HepG2 (cell line): Measurements from ENCODE around the gene SBNO1. TPM values are rescaled to one million over a fixed set of nuclear protein-coding genes. Genes with fewer than 3 reads are reported as not detected.
A peak's percentile ranks its signal among the peaks of the same experiment; 100 is the strongest.
"Not testable (repeated sequence)": the region's sequence is repeated elsewhere in the genome, so short reads cannot be mapped to it uniquely, and the experiment has no call there.

ENCODE experiments used
- ATAC-seq: fragments of 200-7000 bp; cut with Tn5 transposase; 3 replicates; pipeline ENCODE4 v1.9.1; 2020; ENCODE audit warnings: mild to moderate bottlenecking, moderate library complexity
- BruUV-seq: library from RNA; stranded (reverse); fragments of 400-500 nt; replicated peaks from 2 replicates; lab custom pipeline; 2021; lab: Mats Ljungman, UMichigan
- CTCF ChIA-PET: fragments of 300-600 bp; formaldehyde crosslinking; extraction: SDS; loops from one replicate; lab custom pipeline; 2021; ENCODE audit warnings: low total read pairs, inconsistent platforms, low intra/inter-chr PET ratio; lab: Yijun Ruan, JAX
- POLR2A ChIA-PET: fragments of 350-600 bp; sonication (Branson Sonifier 250); formaldehyde crosslinking; loops from one replicate; lab custom pipeline; 2020; ENCODE audit warnings: antibody characterized with exemption, inconsistent platforms; lab: Yijun Ruan, JAX
- DNase-seq: peaks from one replicate; pipeline ENCODE4 v3.0.0-alpha.2; 2015; ENCODE audit warnings: low spot score
- FAIRE-seq: peaks from 3 replicates; lab custom pipeline; 2011; peaks lifted over from hg19 to GRCh38; lab: Jason Lieb, UNC
- H2AFZ ChIP-seq: one replicate; pipeline ENCODE4 v1.6.1; 2011; ENCODE audit warnings: low read length, inconsistent platforms
- H3K27ac ChIP-seq: fragments of 300-600 bp; 3 replicates; pipeline ENCODE4 v1.8.0; 2011; ENCODE audit warnings: mixed run types, mild to moderate bottlenecking, mixed read lengths, low read length, inconsistent platforms; ENCODE audit not compliant: insufficient read depth; ENCODE audit errors: extremely low read length
- H3K27me3 ChIP-seq, 2 experiments: fragments of 200-600 bp in 1 of 2; 2 replicates in 1 of 2; 3 replicates in 1 of 2; pipeline versions ENCODE4 v1.6.0 to v1.8.0; 2011; ENCODE audit warnings: low read length in 2 of 2, mild to moderate bottlenecking in 2 of 2, moderate library complexity in 2 of 2, inconsistent platforms in 1 of 2; ENCODE audit not compliant: insufficient read depth in 2 of 2, control insufficient read depth in 1 of 2
- H3K36me3 ChIP-seq, 2 experiments: fragments of 200-600 bp in 1 of 2; replicated peaks in 1 of 2; 2 replicates in 1 of 2; 3 replicates in 1 of 2; pipeline versions ENCODE4 v1.5.1 to v1.8.0; 2011; ENCODE audit warnings: low read length in 2 of 2, inconsistent platforms in 1 of 2; ENCODE audit not compliant: insufficient read depth in 2 of 2, control insufficient read depth in 1 of 2
- H3K4me1 ChIP-seq: 2 replicates; pipeline ENCODE4 v1.5.1; 2012; ENCODE audit warnings: low read length, inconsistent platforms; ENCODE audit not compliant: insufficient read depth
- H3K4me2 ChIP-seq: 2 replicates; pipeline ENCODE4 v1.6.0; 2011; ENCODE audit warnings: low read depth, low read length, inconsistent platforms
- H3K4me3 ChIP-seq, 3 experiments: fragments of 200-600 bp in 1 of 3; sonication (generic), shearing (Covaris generic) in 1 of 3; replicated peaks in 1 of 3; 2 replicates each; pipeline ENCODE4 v1.5.1; 2011 to 2016; ENCODE audit warnings: low read length in 3 of 3, inconsistent platforms in 2 of 3, low read depth in 2 of 3, mild to moderate bottlenecking in 2 of 3, control low read depth in 1 of 3, mixed read lengths in 1 of 3; ENCODE audit not compliant: insufficient read depth in 1 of 3
- H3K79me2 ChIP-seq: one replicate; pipeline ENCODE4 v1.6.1; 2011; ENCODE audit warnings: low read length, inconsistent platforms; ENCODE audit not compliant: insufficient read depth
- H3K9ac ChIP-seq: 2 replicates; pipeline ENCODE4 v1.6.0; 2011; ENCODE audit warnings: mild to moderate bottlenecking, low read depth, low read length, inconsistent platforms; ENCODE audit not compliant: insufficient read depth
- H3K9me3 ChIP-seq: 2 replicates; pipeline ENCODE4 v1.5.1; 2012; ENCODE audit warnings: mild to moderate bottlenecking, low read length
- H4K20me1 ChIP-seq: 2 replicates; pipeline ENCODE4 v1.6.0; 2011; ENCODE audit warnings: inconsistent platforms, mild to moderate bottlenecking, low read length, moderate library complexity; ENCODE audit not compliant: insufficient read depth
- RBM22 ChIP-seq: fragments of 200-400 bp; formaldehyde crosslinking; optimal IDR thresholded peaks from 2 replicates; pipeline ENCODE3; 2017; ENCODE audit warnings: mild to moderate bottlenecking, low read length, moderate library complexity
- WGBS: methylation state at CpG from one replicate; pipeline ENCODE4 v1.1.6; 2017; ENCODE audit warnings: low lambda C conversion rate; 5-methylcytosine and 5-hydroxymethylcytosine counted together
- in situ Hi-C: cut with HindIII; loops from 2 replicates; pipeline ENCODE4 v1.10.0; 2017; ENCODE audit warnings: low pct_unique_long_range_greater_than_20kb; ENCODE audit not compliant: extremely low pct_ligation_motif_present
- intact Hi-C: fragments of 100-400 bp; cut with micrococcal nuclease; formaldehyde crosslinking; loops from one replicate; pipeline ENCODE4 v1.10.0; 2022; ENCODE audit not compliant: unreplicated experiment
- polyA plus RNA-seq, 8 experiments: library from polyadenylated mRNA; depleted of rRNA in 3 of 8; stranded (reverse) in 7 of 8; unstranded in 1 of 8; fragments of >200 nt; fragmentation: Illumina TruSeq in 4 of 8; extraction: Trizol in 4 of 8; gene quantifications; 2 replicates each; pipeline versions ENCODE4 v1.2.1 to v1.2.3, GENCODE V29; 2011 to 2016; ENCODE audit warnings: low read depth in 4 of 8, missing spikeins in 1 of 8, mixed read lengths in 1 of 8; ENCODE audit not compliant: insufficient read depth in 1 of 8
- total RNA-seq, 5 experiments: library from RNA; depleted of rRNA; stranded (reverse); fragments of >200 nt; fragmentation: Illumina TruSeq; extraction: Trizol; gene quantifications; 2 replicates each; pipeline ENCODE4 v1.2.3, GENCODE V29; 2016; ENCODE audit warnings: low read depth in 1 of 5

SBNO1 gene
- total and polyA plus RNA-seq, 2 of the 13 experiments (the other 11 are each of a cell fraction or from before 2014, with no cell fraction given), result 10.9 to 40.2 TPM

DNA sequence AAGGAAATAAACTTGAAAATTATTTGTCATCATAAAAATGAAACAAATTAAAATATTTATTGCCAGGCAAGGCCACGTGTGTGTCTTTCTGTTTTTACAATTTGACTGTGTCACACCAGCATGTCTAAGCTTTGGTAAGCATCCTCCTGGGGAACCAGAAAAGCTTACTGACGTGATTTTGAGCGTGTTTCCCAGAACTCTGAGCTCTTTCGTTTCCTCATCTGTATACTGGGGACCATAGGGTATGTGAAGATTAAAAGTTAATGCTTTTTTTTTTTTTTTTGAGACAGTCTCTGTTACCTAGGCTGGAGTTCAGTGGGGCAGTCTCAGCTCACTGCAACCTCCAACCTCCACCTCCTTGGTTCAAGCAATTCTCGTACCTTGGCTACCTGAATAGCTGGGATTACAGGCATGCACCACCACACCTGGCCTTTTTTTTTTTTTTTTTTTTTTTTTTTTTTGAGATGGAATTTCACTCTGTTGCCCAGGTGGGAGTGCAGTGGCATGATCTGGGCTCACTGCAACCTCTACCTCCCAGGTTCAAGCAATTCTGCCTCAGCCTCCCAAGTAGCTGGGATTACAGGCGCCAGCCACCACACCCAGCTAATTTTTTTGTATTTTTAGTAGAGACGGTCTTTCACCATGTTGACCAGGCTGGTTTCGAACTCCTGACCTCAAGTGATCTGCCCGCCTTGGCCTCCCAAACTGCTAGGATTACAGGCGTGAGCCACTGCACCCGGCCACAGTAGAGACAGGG is 44.8 kb upstream of the SBNO1 start:
- POLR2A ChIA-PET, result interaction anchor here (1.5 kb wide), 1 partner anchor 177 kb away, joined by 3 read pairs; the partner anchor contains the start of gene MPHOSPH9
- H3K79me2 ChIP-seq, BruUV-seq, H3K27ac ChIP-seq, CTCF ChIA-PET, ATAC-seq, H3K4me1 ChIP-seq, in situ Hi-C loops, H4K20me1 ChIP-seq: not testable (repeated sequence)
- peak; percentile 25 for TF ChIP-seq RBM22
- TF ChIP-seq, all 625 proteins: peak for 1; not testable (repeated sequence) for 624
- H3K36me3 ChIP-seq, result peaks cover 5 to 23% of the 10 kb centered on the region in 2 experiments
- WGBS, result over 99% methylated on average over 11 of the region's 11 CpGs
- FAIRE-seq, H3K27me3 ChIP-seq, DNase-seq, H3K9me3 ChIP-seq, H3K4me3 ChIP-seq, intact Hi-C loops, H2AFZ ChIP-seq, H3K4me2 ChIP-seq, H3K9ac ChIP-seq: not testable (repeated sequence)

- FAIRE-seq, result peak; percentile 8
- ATAC-seq, POLR2A ChIA-PET, H4K20me1 ChIP-seq, in situ Hi-C loops, H3K4me2 ChIP-seq, DNase-seq, H3K27ac ChIP-seq, H3K4me1 ChIP-seq, H3K27me3 ChIP-seq, H3K79me2 ChIP-seq, intact Hi-C loops, CTCF ChIA-PET, H3K9ac ChIP-seq, H3K4me3 ChIP-seq, H2AFZ ChIP-seq, H3K9me3 ChIP-seq: not testable (repeated sequence)
- whole genome bisulfite sequencing, result 92% methylated on average over 2 of the region's 7 CpGs
- BruUV-seq, result TSS peak; percentile 45
- H3K36me3 ChIP-seq, result peaks cover 11 to 31% of the 10 kb centered on the region in 2 experiments
Measured at GRCh38 chr12:123408619-123409018, 44.0 kb upstream of the SBNO1 start.
